ENCODE measurements around the gene NLN. TPM values are rescaled to one million over a fixed set of nuclear protein-coding genes. Genes with fewer than 3 reads are reported as not detected.
"Not testable (repeated sequence)": the region's sequence is repeated elsewhere in the genome, so short reads cannot be mapped to it uniquely, and the experiment has no call there.

The NLN gene
- total and polyA plus RNA-seq, 12 donors, result 1.5 to 17.4 (median 13.4) TPM

GRCh38 chr5:65867542-65868195, 145.7 kb downstream of the NLN start:
- intact Hi-C loops (cut with DNase I), result no loop called here
- H3K27me3 ChIP-seq, result no peaks in the 10 kb centered on the region
- ATAC-seq, result peak in 3 of 8 donors; percentile 20 to 54 (median 37)
- H3K4me1 ChIP-seq, result peaks cover 0 to 19% (median 5%) of the 10 kb centered on the region in 9 donors
- H3K9me3 ChIP-seq, result no peaks in the 10 kb centered on the region
- no peak for TF ChIP-seq CTCF (IDR thresholded peaks at IDR 0.05)
- H3K36me3 ChIP-seq, result no peaks in the 10 kb centered on the region
- H3K27ac ChIP-seq, result peak overlapping the region in 6 of 10 donors; percentile 9 to 71 (median 42)
- 47 to 50% methylated on average over 11 of the region's 11 CpGs for WGBS, 2 donors
- H3K4me3 ChIP-seq, result peak overlapping the region in 2 of 10 donors; percentile 0 to 21
- DNase-seq, result no peak

- DNase-seq (no peak), ATAC-seq (no peak)
- Histone ChIP-seq H3K4me1 (peaks cover 0 to 19% (median 5%) of the 10 kb centered on the region in 9 donors), H3K4me3 (no peak overlapping the region), H3K27me3 (no peaks in the 10 kb centered on the region), H3K36me3 (no peaks in the 10 kb centered on the region), H3K9me3 (no peaks in the 10 kb centered on the region), H3K27ac (no peak overlapping the region)
- intact Hi-C loops (cut with DNase I), result no loop called here
- no peak for TF ChIP-seq CTCF (IDR thresholded peaks at IDR 0.05)
- WGBS, 2 donors, result 65 to 74% methylated on average over 3 of the region's 3 CpGs
These were observed 146.5 kb downstream of the NLN start for GRCh38 chr5:65868509-65868908.

GRCh38 chr5:65871182-65871581, 149.2 kb downstream of the NLN start:
- intact Hi-C loops (cut with DNase I), result no loop called here
- no peaks in the 10 kb centered on the region for H3K9me3 ChIP-seq
- no peaks in the 10 kb centered on the region for H3K36me3 ChIP-seq
- TF ChIP-seq CTCF (IDR thresholded peaks at IDR 0.05), result no peak
- no peaks in the 10 kb centered on the region for H3K27me3 ChIP-seq
- WGBS, 2 donors, result 72 to 80% methylated on average over 5 of the region's 5 CpGs
- H3K4me3 ChIP-seq, result no peak overlapping the region
- H3K27ac ChIP-seq, result no peak overlapping the region
- peaks cover 0 to 19% (median 5%) of the 10 kb centered on the region in 9 donors for H3K4me1 ChIP-seq
- DNase-seq, result no peak
- ATAC-seq, result no peak

- ATAC-seq; H3K4me3 ChIP-seq; H3K27me3 ChIP-seq; H3K36me3 ChIP-seq; H3K27ac ChIP-seq; H3K9me3 ChIP-seq; DNase-seq; intact Hi-C loops (cut with DNase I): not testable (repeated sequence)
- peaks cover 0 to 16% (median 2%) of the 10 kb centered on the region in 9 donors for H3K4me1 ChIP-seq
- 80 to 81% methylated on average over 5 of the region's 5 CpGs for WGBS, 2 donors
These were observed 149.8 kb downstream of the NLN start for GRCh38 chr5:65871776-65872175.

GRCh38 chr5:65873181-65873750, 151.3 kb downstream of the NLN start:
- H3K27ac ChIP-seq, result no peak overlapping the region
- no peak for TF ChIP-seq CTCF (IDR thresholded peaks at IDR 0.05)
- DNase-seq, result no peak
- peaks cover 0 to 1% (median 0%) of the 10 kb centered on the region in 9 donors for H3K4me1 ChIP-seq
- 94 to 95% methylated on average over 3 of the region's 3 CpGs for WGBS, 2 donors
- no peaks in the 10 kb centered on the region for H3K27me3 ChIP-seq
- intact Hi-C loops (cut with DNase I), result no loop called here
- no peak for ATAC-seq
- H3K36me3 ChIP-seq, result no peaks in the 10 kb centered on the region
- H3K9me3 ChIP-seq, result peaks cover 0 to 8% (median 0%) of the 10 kb centered on the region in 11 donors
- H3K4me3 ChIP-seq, result no peak overlapping the region
